Posterior vena cava (tissue), 2 donors: ENCODE results near the gene CISD2. TPM values are rescaled to one million over a fixed set of nuclear protein-coding genes. Genes with fewer than 3 reads are reported as not detected.
"Not testable (repeated sequence)": the region's sequence is repeated elsewhere in the genome, so short reads cannot be mapped to it uniquely, and the experiment has no call there.

ENCODE experiments used
- DNase-seq: peaks from one replicate; pipeline ENCODE4 v3.0.0-alpha.2; 2020; ENCODE audit warnings: low spot score
- intact Hi-C, 2 donors: fragments of 100-400 bp; cut with DNase I; formaldehyde crosslinking; loops; one replicate each; pipeline versions ENCODE4 v1.14.1 to v1.14.2; 2022 to 2023
- total RNA-seq, 2 donors: library from RNA; stranded (reverse); fragmentation: NEBNext Ultra II Directional; extraction: Animal tissue kit (Norgen Biotek cat#: 25700); gene quantifications; one replicate each; pipeline ENCODE4 v1.2.1, GENCODE V29; 2021
- donor health status: DM: yes; HTN: yes; CAD: no.
- donor health status: DM: yes; HTN: yes; CAD: no.

Gene CISD2
- total RNA-seq, 2 donors from 2014 or later, result 15.3 to 22.5 TPM

DNA sequence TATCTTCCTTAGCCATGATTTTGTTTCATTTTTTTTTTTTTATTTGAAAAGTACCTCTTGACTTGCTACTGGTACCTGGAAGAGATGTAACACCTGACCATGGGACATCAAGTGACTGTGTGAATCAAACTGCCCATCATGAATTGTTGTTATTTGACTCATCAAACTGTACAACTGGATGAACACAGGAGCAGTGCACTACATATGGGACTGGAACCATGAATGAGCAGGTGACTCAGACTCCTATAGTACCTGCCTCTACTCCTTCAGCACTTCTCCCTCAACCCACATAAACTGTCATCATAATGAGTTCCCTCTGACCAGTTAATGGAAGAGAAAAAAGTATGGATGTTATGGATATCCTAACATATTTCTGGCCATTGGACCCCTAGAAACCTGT, 25.5 kb upstream of the CISD2 start:
- intact Hi-C loops, result no loop called here
- no peak for DNase-seq

DNA sequence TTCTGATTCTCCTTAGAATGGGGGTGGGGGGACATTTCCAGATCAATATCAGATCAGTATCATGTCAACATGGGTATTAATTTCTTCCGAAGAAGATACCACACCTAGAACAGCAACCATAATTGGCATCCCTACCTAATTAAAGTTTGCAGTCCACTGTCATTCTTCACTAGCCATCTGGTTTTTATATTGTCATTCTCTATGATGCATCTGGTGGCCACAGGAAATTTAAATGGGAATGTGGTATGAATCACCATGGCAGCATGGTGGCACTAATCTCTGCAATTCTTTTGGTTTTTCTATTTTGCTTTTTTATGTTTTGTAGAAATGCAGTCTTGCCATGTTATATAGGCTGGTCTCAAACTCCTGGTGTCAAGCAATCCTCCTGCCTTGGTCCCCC, 24.9 kb upstream of the CISD2 start:
- no peak for DNase-seq
- intact Hi-C loops, result no loop called here

GRCh38 chr4:102847687-102848086, 21.1 kb upstream of the CISD2 start:
- no peak for DNase-seq
- intact Hi-C loops, result no loop called here

- intact Hi-C loops, result no loop called here
- no peak for DNase-seq
These were observed 19.1 kb upstream of the CISD2 start for GRCh38 chr4:102849579-102850104.

DNA sequence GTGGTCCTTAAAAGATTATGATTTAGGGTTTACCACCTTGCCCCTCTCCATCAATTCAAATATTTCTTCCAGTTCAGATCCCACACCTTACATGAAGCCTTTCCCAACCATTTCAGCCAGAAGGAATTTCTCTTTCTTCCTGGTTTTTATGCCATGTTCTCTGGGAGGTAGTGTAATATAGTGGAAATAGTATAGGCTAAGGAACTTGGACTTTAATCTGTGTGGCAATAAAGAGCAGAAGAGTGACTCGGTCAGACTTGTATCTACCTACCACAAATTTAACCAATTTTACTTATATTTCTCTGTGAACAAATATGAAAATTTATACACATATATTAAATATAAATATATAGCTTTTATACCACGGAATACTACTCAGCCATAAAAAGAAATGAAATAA, 18.4 kb upstream of the CISD2 start:
- DNase-seq, result no peak
- intact Hi-C loops, result no loop called here

- no peak for DNase-seq
- intact Hi-C loops, result no loop called here
These were observed 9.8 kb upstream of the CISD2 start for GRCh38 chr4:102858828-102859464.

GRCh38 chr4:102860611-102861324, 8.0 kb upstream of the CISD2 start:
- DNase-seq, result no peak
- intact Hi-C loops, result no loop called here

GRCh38 chr4:102862016-102862415, 6.8 kb upstream of the CISD2 start:
- intact Hi-C loops, result no loop called here
- DNase-seq, result no peak

DNA sequence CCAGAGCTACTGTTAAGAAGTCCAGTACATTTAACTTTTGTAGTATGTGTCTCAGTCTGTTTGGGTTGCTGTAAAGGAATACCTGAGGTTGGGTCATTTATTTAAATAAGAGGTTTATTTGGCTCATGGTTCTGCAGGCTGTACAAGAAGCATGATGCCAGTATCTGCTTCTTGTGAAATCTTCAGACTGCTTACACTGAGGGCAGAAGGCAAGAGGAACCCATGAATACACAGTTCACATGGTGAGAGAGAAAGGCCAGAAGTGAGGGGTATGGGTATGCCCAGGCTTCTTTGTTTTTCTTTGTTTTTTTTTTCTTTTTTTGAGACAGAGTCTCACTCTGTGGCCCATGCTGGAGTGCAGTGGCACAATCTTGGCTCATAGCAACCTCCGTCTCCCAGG, 6.0 kb upstream of the CISD2 start:
- intact Hi-C loops, result no loop called here
- no peak for DNase-seq

DNA sequence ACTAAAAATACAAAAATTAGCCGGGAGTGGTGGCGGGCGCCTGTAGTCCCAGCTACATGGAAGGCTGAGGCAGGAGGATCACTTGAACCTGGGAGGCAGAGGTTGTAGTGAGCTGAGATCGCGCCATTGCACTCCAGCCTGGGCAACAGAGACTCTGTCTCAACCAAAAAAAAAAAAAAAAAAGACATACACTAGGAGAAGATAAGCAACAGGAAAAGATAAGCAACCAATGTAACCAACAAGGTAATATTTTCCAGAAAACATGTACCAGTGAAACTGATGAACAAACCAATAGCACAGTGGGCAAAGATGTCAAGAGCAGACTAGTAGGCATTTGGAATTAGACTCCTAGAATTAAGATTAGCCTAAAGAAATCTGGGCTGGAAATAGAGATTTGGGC, 3.5 kb upstream of the CISD2 start:
- DNase-seq, result not testable (repeated sequence)
- intact Hi-C loops, result loop anchor here in 1 of 2 donors (5.0 kb wide), 1 partner anchor 38 kb away; the partner anchor contains the start of gene UBE2D3

DNA sequence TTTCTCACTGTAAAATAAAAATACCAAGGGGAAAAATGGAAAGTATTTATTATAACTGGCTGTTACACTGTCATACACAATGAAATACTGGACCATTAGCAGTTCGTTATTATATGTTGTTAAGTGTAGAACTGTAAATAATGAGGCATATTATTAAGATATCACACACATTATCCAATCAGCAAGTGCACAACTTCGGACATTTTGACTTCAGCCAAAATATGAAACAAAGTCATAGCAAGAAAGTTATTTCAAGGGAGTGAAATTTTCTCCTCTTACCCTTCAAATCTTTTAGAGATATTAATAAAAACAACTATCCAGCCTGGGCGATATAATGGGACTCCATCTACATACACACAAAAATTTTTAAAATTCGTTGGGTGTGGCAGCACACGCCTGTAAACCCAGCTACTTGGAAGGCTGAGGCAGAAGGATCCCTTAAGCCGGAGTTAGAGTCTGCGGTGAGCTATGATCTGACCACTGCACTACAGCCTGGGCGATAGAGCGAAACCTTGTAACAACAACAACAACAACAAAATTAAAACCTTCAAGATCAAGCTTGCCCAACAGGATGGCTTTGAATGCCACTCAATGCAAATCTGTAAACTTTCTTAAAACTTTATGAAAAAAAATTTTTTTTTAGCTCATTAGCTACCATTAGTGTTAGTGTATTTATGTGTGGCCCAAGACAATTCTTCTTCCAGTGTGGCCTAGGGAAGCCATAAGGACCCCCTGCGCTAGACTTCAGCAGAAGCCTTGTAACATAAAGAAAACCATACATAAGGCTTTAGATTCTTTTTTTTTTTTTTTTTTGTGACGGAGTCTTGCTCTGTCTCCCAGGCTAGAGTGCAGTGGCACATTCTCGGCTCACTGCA, 1.3 kb upstream of the CISD2 start:
- intact Hi-C loops, result loop anchor here in 1 of 2 donors (5.0 kb wide), 1 partner anchor 40 kb away; the partner anchor contains the start of gene UBE2D3
- no peak for DNase-seq

DNA sequence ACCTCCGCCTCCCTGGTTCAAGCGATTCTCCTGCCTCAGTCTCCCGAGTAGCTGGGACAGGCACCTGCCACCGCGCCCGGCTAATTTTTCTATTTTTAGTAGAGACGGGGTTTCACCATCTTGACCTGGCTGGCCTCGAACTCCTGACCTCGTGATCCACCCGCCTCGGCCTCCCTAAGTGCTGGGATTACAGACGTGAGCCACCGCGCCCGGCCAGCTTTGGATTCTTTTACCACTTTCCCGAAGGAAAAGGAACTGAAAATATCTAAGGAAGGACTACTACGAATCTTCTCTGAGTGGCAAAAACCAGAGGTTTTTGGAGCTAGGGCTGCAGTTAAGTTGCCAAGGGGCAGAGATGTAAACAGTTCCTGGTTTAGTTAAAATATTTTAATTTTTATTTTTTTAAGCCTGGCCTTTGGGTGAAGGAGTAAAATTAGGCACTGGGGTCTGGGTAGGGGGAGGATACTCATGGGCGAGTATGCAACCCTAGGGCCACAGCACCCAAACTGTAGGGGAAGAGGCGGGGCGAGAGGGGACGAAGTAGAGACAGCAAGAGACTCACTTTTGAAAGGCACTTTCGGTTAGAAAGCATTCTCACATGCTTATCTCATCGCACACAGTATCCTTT, 525 bp upstream of the CISD2 start:
- intact Hi-C loops, result loop anchor here in 1 of 2 donors (5.0 kb wide), 1 partner anchor 41 kb away; the partner anchor contains the start of gene UBE2D3
- DNase-seq, result peak; percentile 81

GRCh38 chr4:102869569-102870197, 891 bp downstream of the CISD2 start:
- no peak for DNase-seq
- intact Hi-C loops, result loop anchor here in 1 of 2 donors (5.0 kb wide), 1 partner anchor 42 kb away; the partner anchor contains the start of gene UBE2D3

- DNase-seq, result no peak
- intact Hi-C loops, result no loop called here
These were observed 3.0 kb downstream of the CISD2 start for GRCh38 chr4:102871772-102872171.

DNA sequence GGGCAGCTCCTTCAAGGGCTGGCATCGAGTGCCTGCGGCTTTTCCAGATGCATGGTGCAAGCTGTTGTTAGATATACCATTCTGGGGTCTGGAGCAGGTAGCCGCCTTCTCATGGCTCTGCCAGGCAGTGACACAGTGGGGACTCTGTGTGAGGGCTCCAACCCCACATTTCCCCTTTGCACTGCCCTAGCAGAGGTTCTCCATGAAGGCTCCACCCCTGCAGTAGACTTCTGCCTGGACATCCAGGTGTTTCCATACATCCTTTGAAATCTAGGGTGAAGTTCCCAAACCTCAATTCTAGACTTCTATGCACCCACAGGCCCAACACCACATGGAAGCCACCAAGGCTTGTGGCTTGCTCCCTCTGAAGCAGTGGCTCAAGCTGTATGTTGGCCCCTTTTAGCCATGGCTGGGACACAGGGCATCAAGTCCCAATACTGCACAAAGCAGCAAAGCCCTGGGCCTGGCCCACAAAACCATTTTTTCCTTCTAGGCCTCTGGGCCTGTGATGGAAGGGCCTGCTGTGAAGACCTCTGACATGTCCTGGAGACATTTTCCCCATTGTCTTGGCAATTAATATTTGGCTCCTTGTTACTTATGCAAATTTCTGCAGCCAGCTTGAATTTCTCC, 8.8 kb downstream of the CISD2 start:
- intact Hi-C loops, DNase-seq: not testable (repeated sequence)

DNA sequence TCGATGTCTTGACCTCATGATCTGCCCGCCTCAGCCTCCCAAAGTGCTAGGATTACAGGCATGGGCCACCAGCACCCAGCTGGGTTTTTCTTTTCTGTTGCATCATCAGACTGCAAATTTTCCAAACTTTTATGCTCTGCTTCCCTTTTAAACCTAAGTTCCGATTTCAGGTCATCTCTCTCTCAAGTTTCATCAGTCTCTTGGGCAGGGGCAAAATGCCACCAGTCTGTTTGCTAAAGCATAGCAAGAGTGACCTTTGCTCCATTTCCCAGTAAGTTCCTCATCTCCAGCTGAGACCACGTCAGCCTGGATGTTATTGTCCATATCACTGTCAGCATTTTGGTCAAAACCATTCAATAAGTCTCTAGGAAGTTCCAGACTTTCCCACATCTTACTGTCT, 9.6 kb downstream of the CISD2 start:
- DNase-seq, intact Hi-C loops: not testable (repeated sequence)

DNA sequence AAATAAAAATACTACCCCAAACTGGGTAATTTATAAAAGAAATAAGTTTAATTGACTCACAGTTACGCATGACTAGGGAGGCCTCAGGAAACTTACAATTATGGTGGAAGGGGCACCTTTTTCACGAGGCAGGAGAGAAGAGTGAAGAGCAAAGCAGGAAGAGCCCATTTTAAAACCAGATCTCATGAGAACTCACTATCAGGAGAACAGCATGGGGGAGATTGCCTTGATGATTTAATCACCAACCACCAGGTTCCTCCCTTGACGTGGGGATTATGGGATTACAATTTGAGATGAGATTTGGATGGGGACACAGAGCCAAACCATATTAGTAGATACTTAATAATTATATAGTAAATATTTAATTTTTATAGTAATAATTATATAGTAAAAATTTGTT, 10.1 kb downstream of the CISD2 start:
- intact Hi-C loops, result no loop called here
- DNase-seq, result no peak

- DNase-seq, result no peak
These were observed 12.6 kb downstream of the CISD2 start for GRCh38 chr4:102881343-102881742.

More at GRCh38 chr4:102881343-102881742, 12.6 kb downstream of the CISD2 start:
- intact Hi-C loops, result no loop called here
